Measurements from ENCODE around the gene SLC8A1.
"Not testable (repeated sequence)": the region's sequence is repeated elsewhere in the genome, so short reads cannot be mapped to it uniquely, and the experiment has no call there.

SLC8A1 gene

DNA sequence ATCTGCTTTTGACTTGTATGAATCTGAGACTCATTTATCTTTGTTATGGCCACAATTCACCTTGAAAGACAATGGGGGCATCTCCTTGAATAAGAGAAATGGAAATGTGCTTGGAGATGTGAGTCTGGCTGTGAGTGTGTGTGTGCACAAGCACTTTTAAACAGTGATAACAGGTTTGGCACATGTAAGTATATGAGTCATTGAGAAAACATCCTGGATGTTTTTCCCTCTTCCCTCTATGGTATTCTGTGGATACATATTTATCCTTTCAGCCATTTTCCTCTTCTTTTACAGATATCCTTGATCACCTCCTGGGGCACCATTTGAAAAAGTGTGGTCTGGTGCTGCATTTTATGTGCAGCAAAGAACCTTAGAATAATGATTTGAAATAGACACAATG lies 355.5 kb downstream of the SLC8A1 start:
- DNase-seq = no peak

DNA sequence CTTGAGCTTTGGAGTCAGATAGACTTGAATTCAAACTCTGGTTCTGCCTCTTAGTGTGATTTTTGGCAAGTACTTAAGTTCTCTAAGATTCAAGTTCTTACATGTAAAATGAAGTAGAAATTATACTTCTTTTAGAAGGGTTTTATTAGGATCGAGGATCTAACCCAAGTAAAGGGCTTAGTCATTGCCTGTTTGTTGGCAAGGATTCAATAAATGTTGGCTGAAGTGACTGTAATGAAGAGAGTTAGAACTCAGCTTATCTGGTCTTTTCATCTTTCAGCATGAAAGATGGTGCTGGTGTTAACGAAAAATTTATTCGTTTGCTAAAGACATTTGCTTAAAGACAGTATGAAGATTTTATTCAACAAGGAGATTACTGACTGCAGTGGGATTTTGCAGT lies 356.9 kb downstream of the SLC8A1 start:
- DNase-seq = no peak

DNA sequence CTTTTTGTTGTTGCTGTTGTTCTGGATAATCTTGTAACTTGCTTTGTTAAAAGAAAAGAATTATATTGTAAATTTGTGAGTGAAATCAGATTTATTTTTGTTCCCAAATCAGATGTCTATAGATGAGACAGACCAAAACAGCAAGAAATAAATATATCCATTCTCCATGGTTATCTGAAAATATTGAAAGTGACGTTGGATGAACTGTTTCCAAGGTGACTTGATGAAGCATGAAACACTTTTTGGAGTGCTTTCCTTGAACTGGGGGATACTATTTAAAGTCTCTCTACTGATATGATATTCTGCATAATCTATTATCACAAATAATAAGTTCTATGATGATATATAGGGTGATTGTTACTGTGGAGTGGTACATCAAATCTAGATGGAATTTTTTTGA lies 357.4 kb downstream of the SLC8A1 start:
- DNase-seq = no peak

DNA sequence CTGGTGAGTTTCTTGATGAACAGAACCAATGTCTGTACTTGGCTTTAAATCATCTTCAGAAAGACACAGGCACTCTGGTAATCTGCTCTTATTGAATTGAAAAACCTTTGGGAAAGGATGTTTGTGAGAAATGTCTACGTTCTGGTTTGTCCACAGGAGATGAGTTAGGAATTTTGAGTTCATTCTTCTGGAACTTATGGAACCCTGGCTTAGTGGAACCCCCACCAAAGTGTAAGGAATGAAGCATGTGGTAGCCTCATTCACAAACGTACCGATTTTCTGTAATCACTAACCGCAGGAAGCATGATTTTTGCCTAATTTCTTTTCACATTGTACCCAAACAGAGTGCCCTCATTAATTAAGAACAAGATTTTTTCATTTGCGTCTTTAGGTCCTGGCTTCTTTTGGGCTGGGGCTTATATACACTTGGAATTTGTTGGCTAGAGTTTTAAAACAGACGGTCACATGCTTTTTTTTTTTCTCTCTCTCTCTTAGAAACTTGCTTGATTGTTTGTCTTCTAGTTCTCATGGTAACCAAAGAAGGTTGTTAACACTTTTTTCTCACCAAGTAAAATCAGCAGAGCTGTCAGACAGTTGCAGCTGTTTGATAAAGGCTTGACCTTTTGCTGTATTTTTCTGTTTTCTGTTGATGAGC lies 358.7 kb downstream of the SLC8A1 start:
- no peak for DNase-seq

DNA sequence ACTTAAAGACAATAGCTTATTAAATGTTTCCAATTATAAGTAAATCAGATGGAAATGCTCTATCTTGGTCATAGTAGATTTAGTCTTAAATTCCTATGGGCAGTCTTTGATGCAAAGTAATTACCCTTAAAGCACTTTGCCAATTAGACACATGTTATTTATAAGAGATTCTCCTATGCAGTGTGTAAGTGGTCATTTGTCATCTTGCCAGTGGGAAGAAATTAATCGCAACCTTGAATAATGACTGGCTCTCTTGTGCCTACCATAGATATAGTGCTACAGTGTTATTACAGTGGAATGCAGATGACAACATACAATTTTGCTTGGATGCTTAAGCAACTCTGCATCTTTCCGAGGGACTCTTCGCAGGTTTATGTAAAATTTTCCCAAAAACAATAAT lies 361.8 kb downstream of the SLC8A1 start:
- DNase-seq = no peak

DNA sequence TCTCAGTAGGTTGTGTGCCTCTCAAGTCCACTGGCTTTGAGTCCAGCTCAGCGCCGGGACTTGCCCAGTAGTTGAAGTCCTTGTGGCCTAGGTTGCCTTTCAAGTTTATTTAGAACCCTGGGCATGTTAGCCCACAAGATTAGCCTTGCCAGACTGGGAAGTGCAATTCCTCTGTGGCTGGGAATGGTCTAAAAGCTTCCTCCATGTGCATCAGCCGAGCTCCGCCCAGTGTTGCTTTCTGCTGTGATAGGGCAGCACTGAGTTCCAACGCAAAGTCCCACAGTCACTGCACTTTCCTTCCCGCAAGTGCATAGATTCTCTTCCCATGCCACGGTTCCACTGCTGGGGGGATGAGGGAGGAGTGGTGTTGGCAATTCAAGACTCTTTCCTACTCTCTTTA lies 364.0 kb downstream of the SLC8A1 start:
- no peak for DNase-seq

DNA sequence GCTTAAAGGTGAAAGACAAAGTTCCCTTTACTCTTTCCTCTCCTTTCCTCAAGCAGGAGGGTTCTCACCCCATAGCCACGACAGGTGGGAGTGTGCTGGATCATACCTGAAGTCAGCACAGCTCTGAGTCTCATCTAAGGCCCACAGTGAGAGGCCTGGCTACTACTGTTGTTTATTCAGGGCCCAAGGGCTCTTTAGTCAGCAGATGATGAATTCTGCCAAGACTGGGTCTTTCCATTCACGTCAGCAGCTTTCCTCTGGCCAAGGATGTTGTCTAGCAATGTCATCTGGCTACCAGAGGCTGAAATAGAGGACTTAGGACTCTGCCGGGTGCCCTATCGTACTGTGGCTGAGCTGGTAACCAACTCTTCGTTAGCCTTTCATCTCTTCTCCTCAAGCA lies 364.5 kb downstream of the SLC8A1 start:
- no peak for DNase-seq

DNA sequence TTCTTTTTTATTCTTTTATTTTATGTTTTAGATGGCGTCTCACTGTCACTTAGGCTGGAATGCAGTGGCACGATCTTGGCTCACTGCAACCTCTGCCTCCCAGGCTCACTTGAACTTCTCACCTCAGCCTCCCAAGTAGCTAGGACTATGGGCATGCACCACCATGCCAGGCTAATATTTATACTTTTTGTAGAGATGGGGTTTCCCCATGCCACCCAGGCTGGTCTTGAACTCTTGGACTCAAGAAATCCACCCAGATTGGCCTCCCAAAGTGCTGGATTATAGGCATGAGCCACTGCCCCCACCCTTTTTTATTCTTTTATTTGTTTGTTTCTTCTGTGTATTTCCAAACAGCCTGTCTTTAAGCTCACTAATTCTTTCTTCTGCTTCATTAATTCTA lies 366.1 kb downstream of the SLC8A1 start:
- DNase-seq = no peak

DNA sequence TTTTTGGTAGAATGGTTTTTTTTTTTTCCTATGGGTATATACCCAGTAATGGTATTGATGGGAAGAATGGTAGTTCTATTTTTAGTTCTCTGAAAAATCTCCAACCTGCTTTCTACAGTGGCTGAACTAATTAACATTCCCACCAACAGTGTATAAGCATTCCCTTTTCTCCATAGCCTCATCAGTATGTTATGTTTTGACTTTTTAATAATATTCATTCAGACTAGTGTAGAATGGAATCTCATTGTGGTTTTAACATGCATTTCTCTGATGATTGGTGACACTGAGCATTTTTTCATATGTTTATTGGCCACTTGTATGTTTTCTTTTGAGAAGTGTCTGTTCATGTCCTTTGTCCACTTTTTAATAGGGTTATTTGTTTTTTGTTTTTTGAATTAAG lies 378.6 kb downstream of the SLC8A1 start:
- DNase-seq = not testable (repeated sequence)

DNA sequence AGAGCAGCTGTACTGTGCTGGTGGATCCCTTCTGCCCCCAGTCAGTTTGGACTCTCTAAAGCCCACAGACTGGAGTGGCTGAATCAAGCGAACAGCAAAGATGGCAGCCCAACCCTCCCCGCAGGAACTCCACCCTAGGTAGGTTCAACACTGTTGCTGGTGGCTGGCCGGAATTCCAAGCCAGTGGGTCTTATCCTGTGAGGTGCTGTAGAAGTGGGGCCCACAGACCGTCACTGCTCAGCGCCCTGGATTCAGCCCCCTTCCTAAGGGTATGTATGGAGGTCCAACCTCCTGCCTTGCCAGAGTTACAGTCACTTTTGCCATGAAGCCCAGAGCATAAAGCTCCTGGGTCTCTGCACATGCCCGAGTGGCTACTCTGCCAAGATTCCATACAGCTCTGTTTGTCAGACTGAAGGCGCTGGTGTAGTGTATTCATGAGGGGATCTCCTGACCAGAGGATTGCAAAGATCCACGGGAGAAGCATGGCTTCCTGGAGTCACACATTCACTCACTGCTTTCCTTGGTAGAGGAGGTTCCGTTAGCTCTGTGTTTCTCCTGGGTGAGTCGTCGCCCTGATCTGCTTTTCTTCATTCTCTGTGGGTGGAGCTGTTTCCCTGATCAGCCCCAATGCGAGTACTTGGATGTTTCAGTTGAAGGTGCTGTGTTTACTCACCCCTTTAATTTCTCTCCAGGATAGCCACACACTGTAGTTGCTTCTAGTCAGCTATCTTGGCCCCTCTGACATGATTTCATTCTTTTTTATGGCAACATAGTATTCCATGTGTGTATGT lies 379.3 kb downstream of the SLC8A1 start:
- DNase-seq = no peak

DNA sequence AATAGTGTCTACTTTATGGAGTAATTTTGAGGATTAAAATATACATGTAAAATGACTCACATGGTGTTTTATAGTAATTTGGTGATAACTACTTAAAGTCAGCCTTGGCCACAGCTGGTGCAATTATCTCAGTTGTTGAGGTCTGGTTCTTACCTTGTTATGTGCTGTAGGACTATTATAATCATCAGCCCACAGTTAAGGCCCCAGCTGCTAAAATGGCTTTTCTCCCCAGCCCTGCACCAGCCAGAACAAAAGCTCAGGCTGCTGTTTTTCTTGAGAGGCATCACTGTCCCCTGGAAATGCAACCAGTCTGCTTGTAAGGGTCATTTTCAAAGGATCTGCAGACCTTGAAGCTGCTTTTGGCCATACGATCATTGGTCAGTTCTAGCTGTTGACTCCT lies 389.5 kb downstream of the SLC8A1 start:
- no peak for DNase-seq

DNA sequence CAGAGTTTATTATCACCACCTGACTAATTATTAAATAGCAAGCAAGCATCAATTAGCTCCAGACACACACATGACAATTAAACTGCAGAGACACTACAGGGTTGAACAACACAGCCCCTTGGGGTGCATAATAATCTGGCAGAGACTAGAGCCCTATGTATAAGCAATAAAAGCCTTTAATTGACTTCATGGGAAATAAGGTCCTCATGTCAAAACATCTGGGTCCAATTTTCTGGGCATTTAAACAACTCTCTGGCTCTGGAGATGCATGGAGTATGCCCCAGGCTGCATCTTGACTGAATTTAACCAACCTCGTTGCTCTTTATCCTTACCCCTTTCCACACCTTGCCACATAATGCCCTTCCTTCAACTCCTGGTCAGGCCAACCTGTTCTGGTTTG lies 402.1 kb downstream of the SLC8A1 start:
- DNase-seq = no peak

DNA sequence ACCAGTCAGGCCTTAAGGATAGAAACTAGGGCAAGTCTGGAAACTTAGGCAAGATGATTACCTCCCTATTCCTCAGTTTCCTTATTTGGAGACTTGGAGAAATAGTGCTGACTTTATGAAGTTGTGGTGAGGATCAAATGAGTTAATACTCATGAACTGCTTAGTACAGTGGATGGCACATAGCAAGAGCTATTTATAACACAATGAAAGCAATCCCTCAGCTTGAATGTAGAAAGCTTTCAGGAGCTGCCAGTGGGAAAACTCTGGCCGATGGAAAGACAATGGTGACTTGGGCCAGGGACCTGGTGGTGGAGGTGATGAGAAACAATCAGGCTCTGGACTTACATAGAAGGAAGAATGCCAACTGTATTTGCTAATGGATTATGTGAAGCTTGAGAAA lies 403.4 kb downstream of the SLC8A1 start:
- no peak for DNase-seq

DNA sequence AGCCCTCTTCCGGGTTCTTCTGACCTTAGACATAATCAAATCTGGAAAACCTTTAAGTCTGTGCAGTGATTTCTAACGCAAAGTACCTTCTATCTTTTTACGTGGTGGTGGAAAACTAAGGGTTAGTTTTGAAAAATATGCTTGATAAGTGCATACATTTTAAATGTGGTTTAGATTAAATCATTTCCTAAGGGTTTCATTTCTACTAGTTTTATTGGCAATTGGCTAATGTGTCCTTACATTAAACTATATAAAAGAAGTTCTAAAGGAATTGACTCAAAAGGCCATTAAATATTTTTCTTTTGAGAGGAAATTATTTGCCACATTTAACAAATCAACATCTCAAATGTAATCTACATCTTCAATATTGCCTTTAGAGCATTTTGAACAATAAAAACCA lies 404.5 kb downstream of the SLC8A1 start:
- no peak for DNase-seq

Measured in SIG-M5 (cell line).